22Rv1 (cell line): ENCODE results near the gene TBC1D22B.

Experiments
- ZFX ChIP-seq: fragments of 450-650 bp; IDR thresholded peaks from 2 replicates; pipeline ENCODE4 v1.6.1; 2017; ENCODE audit warnings: antibody characterized with exemption, borderline replicate concordance
- TF ChIP-seq, protein P1 (sequence below): fragments of 450-650 bp; IDR thresholded peaks from 2 replicates; pipeline ENCODE4 v1.5.1; 2017; ENCODE audit warnings: mild to moderate bottlenecking

DNA sequence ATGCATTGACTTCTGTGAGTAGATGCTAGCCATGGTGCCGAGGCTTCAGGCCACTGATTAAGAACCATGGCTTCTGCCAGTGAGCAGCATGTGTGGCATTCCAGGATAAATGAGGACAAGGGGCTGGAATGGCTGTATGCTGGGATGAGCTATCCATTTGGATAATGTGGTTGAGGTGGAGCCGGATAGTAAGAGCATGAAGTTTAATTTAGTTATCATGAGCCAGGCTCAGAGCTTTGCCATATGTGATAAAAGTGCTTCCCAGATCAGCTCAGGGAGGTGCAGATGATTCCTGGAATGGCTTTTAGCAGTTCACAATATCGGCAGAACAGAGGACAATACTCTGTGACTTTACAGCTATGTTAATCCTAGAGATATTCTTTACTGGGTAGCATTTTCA, 61.6 kb downstream of the TBC1D22B start:
- TF ChIP-seq, protein P1, sequence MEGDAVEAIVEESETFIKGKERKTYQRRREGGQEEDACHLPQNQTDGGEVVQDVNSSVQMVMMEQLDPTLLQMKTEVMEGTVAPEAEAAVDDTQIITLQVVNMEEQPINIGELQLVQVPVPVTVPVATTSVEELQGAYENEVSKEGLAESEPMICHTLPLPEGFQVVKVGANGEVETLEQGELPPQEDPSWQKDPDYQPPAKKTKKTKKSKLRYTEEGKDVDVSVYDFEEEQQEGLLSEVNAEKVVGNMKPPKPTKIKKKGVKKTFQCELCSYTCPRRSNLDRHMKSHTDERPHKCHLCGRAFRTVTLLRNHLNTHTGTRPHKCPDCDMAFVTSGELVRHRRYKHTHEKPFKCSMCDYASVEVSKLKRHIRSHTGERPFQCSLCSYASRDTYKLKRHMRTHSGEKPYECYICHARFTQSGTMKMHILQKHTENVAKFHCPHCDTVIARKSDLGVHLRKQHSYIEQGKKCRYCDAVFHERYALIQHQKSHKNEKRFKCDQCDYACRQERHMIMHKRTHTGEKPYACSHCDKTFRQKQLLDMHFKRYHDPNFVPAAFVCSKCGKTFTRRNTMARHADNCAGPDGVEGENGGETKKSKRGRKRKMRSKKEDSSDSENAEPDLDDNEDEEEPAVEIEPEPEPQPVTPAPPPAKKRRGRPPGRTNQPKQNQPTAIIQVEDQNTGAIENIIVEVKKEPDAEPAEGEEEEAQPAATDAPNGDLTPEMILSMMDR, result no peak
- TF ChIP-seq ZFX, result no peak
